ENCODE measurements around the gene CLINT1. TPM values are rescaled to one million over a fixed set of nuclear protein-coding genes. Genes with fewer than 3 reads are reported as not detected.

Gene CLINT1
- total and polyA plus RNA-seq, 4 donors, result 39.7 to 171 (median 66.2) TPM

DNA sequence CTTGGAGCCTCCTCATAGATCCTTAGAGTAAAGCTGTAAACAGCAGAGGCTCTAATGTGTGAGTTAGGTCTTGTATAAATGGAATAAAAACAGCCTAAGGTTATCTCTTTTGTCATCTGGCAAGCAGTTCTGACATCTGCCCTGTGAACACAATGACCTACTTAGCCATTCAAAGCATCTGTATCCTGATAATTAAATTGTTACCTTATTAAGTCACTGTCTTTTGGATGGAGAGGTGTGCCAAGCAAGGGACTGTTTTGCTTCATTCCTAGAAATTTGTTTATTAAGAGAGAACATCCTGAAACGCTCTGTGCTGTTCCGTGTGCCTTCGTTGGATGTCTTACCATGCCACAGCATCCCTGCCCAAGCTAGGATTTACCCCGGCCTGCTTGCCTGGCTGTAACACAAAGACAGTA lies 113.9 kb downstream of the CLINT1 start:
- peak overlapping the region in 1 of 2 donors; percentile 69 for H3K9ac ChIP-seq (ENCODE audit: insufficient read depth in 1 of 2, low read length in 2 of 2)
- ATAC-seq (ENCODE audit: insufficient read depth, low FRiP score), result no peak

GRCh38 chr5:157744051-157745011 lies 114.6 kb downstream of the CLINT1 start:
- ATAC-seq (ENCODE audit: insufficient read depth, low FRiP score), result no peak
- TF ChIP-seq, protein P1, sequence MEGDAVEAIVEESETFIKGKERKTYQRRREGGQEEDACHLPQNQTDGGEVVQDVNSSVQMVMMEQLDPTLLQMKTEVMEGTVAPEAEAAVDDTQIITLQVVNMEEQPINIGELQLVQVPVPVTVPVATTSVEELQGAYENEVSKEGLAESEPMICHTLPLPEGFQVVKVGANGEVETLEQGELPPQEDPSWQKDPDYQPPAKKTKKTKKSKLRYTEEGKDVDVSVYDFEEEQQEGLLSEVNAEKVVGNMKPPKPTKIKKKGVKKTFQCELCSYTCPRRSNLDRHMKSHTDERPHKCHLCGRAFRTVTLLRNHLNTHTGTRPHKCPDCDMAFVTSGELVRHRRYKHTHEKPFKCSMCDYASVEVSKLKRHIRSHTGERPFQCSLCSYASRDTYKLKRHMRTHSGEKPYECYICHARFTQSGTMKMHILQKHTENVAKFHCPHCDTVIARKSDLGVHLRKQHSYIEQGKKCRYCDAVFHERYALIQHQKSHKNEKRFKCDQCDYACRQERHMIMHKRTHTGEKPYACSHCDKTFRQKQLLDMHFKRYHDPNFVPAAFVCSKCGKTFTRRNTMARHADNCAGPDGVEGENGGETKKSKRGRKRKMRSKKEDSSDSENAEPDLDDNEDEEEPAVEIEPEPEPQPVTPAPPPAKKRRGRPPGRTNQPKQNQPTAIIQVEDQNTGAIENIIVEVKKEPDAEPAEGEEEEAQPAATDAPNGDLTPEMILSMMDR (IDR thresholded peaks at IDR 0.05; ENCODE audit: control extremely low read depth, extremely low read depth), result no peak
- Histone ChIP-seq H3K9me3 (ENCODE audit: control insufficient read depth in 4 of 4, insufficient read depth in 3 of 4, low read length in 3 of 4) (no peaks in the 10 kb centered on the region), H3K9ac (ENCODE audit: insufficient read depth in 1 of 2, low read length in 2 of 2) (peak overlapping the region; percentile 30 to 69), H3K4me1 (ENCODE audit: control insufficient read depth in 5 of 5, insufficient read depth in 5 of 5, low read length in 5 of 5) (peaks cover 4 to 8% (median 6%) of the 10 kb centered on the region in 5 donors), H3K27ac (ENCODE audit: low read depth in 1 of 2, low read length in 1 of 2) (peak overlapping the region in 1 of 2 donors; percentile 47), H3K4me3 (peak overlapping the region; percentile 83), H3K27me3 (ENCODE audit: control insufficient read depth in 3 of 3, insufficient read depth in 3 of 3, low read length in 2 of 3) (no peaks in the 10 kb centered on the region), H3K36me3 (ENCODE audit: control insufficient read depth in 4 of 4, insufficient read depth in 4 of 4, low read length in 4 of 4) (peaks cover 0 to 6% (median 3%) of the 10 kb centered on the region in 4 donors)
- peak; percentile 14 to 35 (median 24) for DNase-seq
- WGBS, 2 donors, result 4 to 6% methylated on average over 46 to 56 of the region's 56 CpGs

More for the DNA sequence above, 113.9 kb downstream of the CLINT1 start:
- Histone ChIP-seq H3K4me1 (ENCODE audit: control insufficient read depth in 5 of 5, insufficient read depth in 5 of 5, low read length in 5 of 5) (peaks cover 4 to 8% (median 6%) of the 10 kb centered on the region in 5 donors), H3K9me3 (ENCODE audit: control insufficient read depth in 4 of 4, insufficient read depth in 3 of 4, low read length in 3 of 4) (no peaks in the 10 kb centered on the region), H3K27me3 (ENCODE audit: control insufficient read depth in 3 of 3, insufficient read depth in 3 of 3, low read length in 2 of 3) (no peaks in the 10 kb centered on the region), H3K4me3 (no peak overlapping the region), H3K27ac (ENCODE audit: low read depth in 1 of 2, low read length in 1 of 2) (no peak overlapping the region), H3K36me3 (ENCODE audit: control insufficient read depth in 4 of 4, insufficient read depth in 4 of 4, low read length in 4 of 4) (no peaks in the 10 kb centered on the region)
- WGBS, 2 donors, result 79 to 86% methylated on average over 4 of the region's 4 CpGs
- DNase-seq, result no peak
- TF ChIP-seq, protein P1 (IDR thresholded peaks at IDR 0.05; ENCODE audit: control extremely low read depth, extremely low read depth), result no peak

GRCh38 chr5:157743163-157744050 lies 115.5 kb downstream of the CLINT1 start, which contains the start of gene LSM11:
Gene LSM11, plus strand, starts transcription at chr5:157743712. Its CDS starts 39 bp downstream, at chr5:157743751.
- peak within 1 kb of the TSS; percentile 83 for H3K4me3 ChIP-seq
- H3K27me3 ChIP-seq (ENCODE audit: control insufficient read depth in 3 of 3, insufficient read depth in 3 of 3, low read length in 2 of 3), result no peaks in the 10 kb centered on the region
- peaks cover 4 to 8% (median 6%) of the 10 kb centered on the region in 5 donors for H3K4me1 ChIP-seq (ENCODE audit: control insufficient read depth in 5 of 5, insufficient read depth in 5 of 5, low read length in 5 of 5)
- TF ChIP-seq, protein P1 (IDR thresholded peaks at IDR 0.05; ENCODE audit: control extremely low read depth, extremely low read depth), result peak; percentile 99
- no peaks in the 10 kb centered on the region for H3K9me3 ChIP-seq (ENCODE audit: control insufficient read depth in 4 of 4, insufficient read depth in 3 of 4, low read length in 3 of 4)
- peaks cover 0 to 9% (median 4%) of the 10 kb centered on the region in 4 donors for H3K36me3 ChIP-seq (ENCODE audit: control insufficient read depth in 4 of 4, insufficient read depth in 4 of 4, low read length in 4 of 4)
- ATAC-seq (ENCODE audit: insufficient read depth, low FRiP score), result peak; percentile 100
- DNase-seq, result peak; percentile 86 to 92 (median 91)
- peak within 1 kb of the TSS in 1 of 2 donors; percentile 80 for H3K27ac ChIP-seq (ENCODE audit: low read depth in 1 of 2, low read length in 1 of 2)
- H3K9ac ChIP-seq (ENCODE audit: insufficient read depth in 1 of 2, low read length in 2 of 2), result peak within 1 kb of the TSS; percentile 30 to 69
- 0% methylated on average over 33 to 79 of the region's 79 CpGs for WGBS, 2 donors
